GM12892 (cell line): ENCODE measurements around the gene PRKCH.

Experiments
- POLR2A ChIP-seq: IDR thresholded peaks from 2 replicates; pipeline ENCODE4 v1.6.1; 2011; ENCODE audit warnings: low read depth, low read length, control low read depth
- POLR2AphosphoS5 ChIP-seq: IDR thresholded peaks from 2 replicates; pipeline ENCODE4 v1.6.1; 2011; ENCODE audit warnings: low read depth, low read length, control low read depth

DNA sequence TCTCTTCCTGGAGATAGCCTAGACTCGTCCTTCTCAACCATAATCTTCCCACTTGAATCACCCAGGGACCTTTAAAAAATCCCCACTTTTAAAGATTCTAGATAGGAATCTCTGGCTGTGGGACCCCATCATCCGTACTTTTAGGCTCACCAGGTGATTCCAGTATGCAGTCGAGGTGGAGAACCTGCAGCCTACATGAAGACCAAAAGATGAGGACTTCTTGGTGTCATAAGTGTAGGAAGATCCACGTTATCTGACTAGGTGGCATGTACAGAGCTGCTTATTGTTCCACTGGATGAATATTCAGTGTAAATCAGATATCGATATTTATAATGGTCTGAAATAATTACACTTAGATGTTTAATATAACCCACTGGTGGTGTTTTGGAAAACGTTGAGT lies 2.6 kb downstream of the PRKCH start:
- TF ChIP-seq POLR2AphosphoS5: no peak
- no peak for TF ChIP-seq POLR2A
